Activated CD4-positive, alpha-beta T cell treated with anti-CD3 and anti-CD28 coated beads, Interleukin-2, amount 50 U/mL, for 24 hours (primary cell): ENCODE results near the gene COL21A1.

Experiments used
- DNase-seq, 2 donors: peaks; one replicate each; pipeline ENCODE4 v3.0.0-alpha.2; 2020; ENCODE audit warnings: low read depth in 1 of 2, low spot score in 1 of 2

Gene COL21A1

GRCh38 chr6:56140090-56140489 lies 107.3 kb downstream of the COL21A1 start:
- DNase-seq, result no peak

DNA sequence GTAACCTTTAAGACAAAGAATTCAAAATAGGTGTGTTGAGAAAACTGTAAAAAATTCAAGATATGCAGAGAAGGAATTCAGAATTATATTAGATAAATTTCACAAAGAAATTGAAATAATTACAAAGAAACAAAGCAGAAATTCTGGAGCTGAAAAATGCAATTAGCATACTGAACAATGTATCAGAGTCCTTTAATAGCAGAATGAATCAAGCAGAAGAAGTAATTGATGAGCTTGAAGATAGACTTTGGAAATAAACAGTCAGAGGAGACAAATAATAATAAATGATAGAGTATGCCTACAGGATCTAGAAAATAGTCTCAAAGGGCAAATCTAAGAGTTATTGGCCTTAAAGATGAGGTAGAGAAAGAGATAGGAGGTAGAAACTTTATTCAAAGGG lies 131.7 kb downstream of the COL21A1 start:
- DNase-seq, result no peak

DNA sequence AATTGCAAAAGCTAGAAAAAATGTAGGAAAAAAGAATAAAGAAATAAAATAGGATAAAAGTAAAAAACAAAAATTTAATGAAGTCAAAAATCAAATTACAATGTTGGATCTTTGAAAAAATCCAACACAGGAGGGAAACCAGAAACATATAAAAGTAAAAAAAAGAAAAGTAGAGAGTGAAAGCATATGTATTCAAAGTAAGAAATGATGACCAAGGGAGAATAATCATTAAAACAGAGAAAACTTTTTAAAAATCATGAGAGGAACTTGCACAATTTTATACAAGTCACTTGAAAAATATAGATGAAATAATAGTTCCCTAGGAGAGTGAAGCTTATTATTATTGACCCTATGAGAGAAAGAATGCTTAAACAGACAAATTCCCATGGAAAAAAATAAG lies 138.2 kb downstream of the COL21A1 start:
- no peak for DNase-seq

GRCh38 chr6:56106231-56106630 lies 141.1 kb downstream of the COL21A1 start:
- no peak for DNase-seq

- DNase-seq, result no peak
These were observed 142.8 kb downstream of the COL21A1 start for GRCh38 chr6:56104591-56104990.

DNA sequence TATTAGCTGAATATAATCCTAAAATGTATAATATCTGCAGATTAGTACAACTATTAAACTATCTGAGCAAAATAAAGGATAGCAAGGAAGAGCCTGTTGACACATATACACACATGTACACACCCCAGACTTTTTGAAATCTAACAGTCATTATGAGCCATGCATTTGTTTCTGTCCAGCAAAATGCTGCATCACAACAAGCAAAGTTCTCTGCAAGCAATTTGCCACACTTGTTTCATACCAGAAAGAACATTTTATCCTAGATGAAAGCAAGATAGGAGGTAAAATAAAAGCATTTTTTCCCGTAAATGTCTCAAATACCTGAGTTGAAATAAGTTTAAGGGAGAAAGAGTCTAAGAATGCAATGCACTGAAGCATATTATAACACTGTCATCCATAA lies 145.2 kb downstream of the COL21A1 start:
- DNase-seq, result no peak

DNA sequence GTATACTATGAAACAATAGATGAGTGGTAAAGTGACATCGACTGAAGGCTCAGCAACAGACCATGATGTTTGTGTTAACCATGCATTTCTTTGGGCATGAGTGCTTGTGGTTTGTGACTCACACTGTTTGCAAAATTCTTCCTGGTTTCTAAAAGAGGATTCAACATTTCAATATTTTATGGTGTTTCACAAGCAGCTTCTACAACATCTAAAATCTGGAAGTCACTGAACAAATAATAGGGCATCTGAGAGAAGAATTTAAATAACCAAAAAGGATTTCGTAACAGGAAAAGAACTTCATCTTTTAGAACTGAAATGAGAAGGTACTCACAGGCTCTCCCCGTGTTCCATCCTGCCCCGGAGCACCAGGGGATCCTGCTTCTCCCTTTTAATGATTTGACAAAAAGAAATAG lies 146.2 kb downstream of the COL21A1 start:
- DNase-seq, result no peak

DNA sequence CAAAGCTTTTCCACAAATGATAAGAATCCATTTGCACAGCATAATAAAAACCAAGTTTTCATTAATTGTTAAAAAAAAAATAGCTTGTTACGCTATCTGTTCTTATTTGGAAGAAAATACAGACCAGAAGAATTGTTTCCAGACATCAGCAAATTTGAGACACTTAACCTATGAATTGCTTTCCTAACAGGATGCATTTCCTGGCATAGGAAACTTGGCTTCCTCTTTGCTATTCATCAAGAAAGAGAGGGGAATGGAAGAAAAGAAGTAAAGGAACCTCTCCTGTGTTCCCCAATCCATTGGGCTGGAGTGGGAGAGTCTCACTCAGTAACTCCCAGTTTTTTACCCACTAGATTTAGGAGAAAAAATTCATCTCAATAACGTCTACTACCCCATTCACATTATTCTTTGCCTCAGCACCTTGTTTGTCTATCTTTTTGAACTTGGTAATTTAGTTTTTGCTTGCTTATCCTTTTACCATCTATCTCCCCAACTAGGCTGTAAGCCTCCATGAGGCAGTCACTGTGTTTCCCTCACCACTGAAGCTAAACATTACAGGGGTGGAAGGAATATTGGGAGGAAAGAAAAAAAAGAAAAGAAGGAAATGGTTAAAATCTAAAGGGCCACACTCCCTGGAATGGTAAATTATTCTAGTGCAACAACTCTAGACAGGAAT lies 150.3 kb downstream of the COL21A1 start:
- DNase-seq, result no peak

DNA sequence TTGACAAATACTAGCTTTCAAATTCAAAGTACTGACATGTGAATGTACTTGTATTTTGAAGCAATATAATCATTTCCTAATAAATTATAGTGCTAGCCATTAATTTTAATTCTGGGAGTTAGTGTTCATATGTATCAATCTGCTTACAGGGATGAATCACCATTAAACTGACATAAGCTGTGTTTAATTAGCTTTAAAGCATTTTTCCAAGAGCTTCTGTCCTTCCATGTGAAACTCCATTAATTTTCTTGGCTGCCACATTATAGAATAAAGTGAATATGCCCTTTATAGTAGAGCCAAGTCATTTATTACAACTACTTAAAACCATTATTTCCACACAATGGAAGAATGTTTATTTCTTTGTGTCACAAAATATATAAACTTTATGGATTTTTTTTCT lies 150.8 kb downstream of the COL21A1 start:
- no peak for DNase-seq

DNA sequence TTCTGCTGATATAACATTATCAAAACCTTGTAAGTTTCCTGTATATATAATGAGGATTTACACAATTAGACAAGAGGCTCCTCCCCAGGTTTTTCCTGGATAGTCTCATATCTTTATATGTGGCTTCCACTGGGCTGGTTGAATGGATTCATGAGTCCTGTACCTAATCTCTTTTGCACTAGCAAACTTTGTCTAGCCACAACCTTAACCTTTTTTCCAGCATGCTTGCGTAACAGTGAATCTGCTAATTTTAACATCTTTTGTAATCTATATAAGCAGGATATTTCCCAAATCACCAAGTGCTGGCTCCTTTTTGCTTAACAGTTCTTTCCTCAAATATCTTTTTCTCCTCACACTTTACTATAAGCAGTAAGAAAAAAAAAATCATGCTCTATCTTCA lies 153.6 kb downstream of the COL21A1 start:
- DNase-seq, result no peak

DNA sequence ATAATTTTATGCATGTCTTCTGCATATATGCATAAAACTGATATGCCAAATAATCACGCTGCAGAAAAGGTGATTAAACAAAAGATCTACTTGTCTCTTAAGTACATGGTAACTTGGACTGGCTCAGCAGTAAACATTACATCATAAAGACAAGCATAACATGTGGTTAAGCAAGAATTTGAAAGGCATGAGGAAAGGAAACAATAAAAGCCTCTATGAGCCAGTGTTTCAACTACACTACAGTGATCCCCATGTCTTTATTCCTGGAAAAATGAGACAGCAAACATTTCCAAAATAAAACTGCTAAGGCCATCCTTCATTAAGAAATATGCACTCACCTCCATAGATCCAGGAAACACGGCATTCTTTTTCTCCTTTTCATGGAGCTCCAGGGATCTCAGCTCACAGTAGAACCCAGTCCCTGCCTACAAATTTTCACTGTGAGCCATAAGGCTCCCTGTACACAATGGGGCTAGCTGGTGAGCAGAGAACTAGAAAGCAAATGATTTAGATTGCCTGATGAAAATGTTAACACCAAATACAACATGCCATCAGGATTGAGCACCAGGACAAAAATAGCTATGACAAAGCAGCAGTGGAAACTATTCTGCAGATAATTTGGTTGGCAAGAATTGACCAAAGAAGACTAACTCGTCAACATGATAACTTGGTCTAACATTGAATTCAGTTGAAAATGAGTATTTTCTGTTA lies 156.1 kb downstream of the COL21A1 start:
- no peak for DNase-seq

GRCh38 chr6:56088641-56089040 lies 158.7 kb downstream of the COL21A1 start:
- DNase-seq, result no peak

DNA sequence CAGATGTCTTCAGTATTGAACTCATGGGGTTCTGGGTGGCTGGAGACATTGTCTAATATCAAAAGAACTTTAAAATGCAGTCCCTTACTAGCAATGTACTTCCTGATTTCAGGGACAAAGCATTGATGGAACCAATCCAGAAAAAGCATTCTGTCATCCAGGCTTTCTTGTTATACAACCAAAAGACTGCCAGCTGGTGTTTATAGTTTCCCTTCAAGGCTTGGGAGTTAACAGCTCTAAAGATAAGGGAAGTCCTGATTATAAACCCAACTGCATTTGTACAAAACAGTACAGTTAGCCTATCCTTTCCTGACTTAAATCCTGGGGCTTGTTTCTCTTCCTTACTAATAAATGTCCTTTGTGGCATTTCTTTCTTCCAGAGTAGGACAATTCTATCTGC lies 160.0 kb downstream of the COL21A1 start:
- no peak for DNase-seq

GRCh38 chr6:56079751-56080540 lies 167.4 kb downstream of the COL21A1 start:
- DNase-seq, result no peak

GRCh38 chr6:56076033-56076432 lies 171.3 kb downstream of the COL21A1 start:
- DNase-seq, result no peak

DNA sequence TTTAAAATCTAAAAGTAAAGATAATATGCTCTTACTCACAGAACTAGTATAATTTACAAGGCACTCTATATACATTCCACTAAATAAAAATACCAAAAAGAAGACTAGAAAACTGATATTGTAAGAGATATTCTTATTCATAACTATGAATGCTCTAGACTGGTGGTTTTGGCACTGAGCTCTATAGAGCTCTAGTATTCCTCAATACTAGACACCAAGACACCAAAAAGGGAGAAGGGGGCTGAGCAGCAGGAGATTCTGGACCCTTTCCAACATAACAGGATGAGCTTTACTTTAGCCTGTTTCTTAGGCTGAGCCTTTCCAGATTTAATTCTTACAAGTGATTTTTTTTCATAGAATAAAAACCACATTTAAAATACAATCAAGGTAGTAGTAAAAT lies 173.6 kb downstream of the COL21A1 start:
- DNase-seq, result no peak

GRCh38 chr6:56073315-56073714 lies 174.1 kb downstream of the COL21A1 start:
- DNase-seq, result no peak

- no peak for DNase-seq
These were observed 174.5 kb downstream of the COL21A1 start for GRCh38 chr6:56072856-56073255.

- DNase-seq, result no peak
These were observed 182.0 kb downstream of the COL21A1 start for GRCh38 chr6:56065408-56065807.

- DNase-seq, result no peak
These were observed 184.5 kb downstream of the COL21A1 start for GRCh38 chr6:56062836-56063235.

GRCh38 chr6:56058636-56059035 lies 188.7 kb downstream of the COL21A1 start:
- DNase-seq, result no peak

DNA sequence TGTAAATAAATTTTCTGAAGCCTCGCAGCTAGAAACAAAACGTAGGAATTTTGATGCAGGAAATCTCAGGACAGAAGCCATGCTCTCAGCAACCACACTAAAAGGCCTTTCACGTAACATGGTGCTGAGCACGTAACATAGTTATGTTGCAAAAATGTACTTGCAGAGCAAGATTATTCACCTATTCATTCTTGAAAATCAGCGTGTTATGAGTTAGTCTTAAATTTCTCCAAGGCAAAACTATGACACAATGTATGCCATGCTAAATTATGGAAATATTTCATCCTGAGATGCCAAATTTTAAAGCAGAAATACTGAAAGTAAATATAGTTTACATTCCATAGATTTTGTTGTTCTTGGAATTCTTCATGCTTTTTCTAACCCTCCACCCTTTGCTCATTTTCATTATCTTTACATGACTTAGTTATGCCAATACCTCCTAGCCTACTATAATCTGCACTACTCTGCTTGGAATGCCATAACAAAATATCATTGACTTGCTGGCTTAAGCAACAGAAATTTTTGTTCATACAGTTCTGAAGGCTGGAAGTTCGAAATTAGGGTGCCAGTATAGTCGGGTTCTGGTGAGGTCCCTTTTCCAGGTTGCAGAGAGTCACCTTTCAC lies 192.2 kb downstream of the COL21A1 start:
- no peak for DNase-seq
